Measurements from ENCODE around the gene CCDC171.

Gene CCDC171

DNA sequence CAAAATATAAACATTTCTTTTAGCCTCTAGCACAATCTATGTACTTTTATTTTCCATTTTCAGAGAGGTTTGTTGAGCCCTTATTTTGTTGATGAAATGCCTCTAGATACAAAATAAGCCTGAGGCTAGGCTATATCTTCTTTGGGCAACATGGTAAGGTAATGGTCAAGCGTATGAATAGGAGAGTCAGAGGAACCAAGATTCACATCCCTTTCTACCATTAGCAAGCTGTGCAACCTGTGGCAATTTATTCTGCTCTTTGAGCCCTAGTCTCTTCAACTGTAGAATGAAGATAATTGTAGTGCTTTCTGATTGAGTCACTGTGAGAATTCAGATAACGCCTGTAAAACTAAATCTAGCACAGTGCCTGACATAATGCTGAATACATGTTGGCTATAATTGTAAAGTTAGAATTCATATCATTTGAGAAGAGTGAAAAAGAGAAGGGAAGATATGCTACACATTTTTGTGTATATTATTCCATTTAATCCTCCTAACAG lies 412.5 kb downstream of the CCDC171 start:
- FAIRE-seq = no peak
- DNase-seq (ENCODE audit: extremely low spot score, insufficient read length, low read depth) = no peak

DNA sequence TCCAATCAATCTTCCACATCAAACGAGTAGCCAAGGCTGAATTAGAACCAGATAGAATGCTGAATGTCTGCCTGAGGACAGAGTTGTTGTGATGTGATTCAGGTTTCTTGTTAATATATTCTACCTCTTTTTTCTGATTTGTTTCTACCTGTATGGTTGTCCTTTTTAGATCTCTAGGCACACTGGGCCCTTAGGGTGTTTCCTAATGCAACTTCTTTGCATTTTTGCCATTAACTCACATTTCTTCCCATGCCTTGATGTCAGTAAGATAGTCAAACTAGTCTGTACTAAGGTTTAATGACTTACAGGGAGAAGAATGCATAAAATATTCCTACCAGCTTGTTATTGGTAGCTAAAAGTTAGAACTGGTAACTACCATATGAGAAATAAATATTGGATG lies 413.6 kb downstream of the CCDC171 start:
- no peak for FAIRE-seq
- no peak for DNase-seq (ENCODE audit: extremely low spot score, insufficient read length, low read depth)

DNA sequence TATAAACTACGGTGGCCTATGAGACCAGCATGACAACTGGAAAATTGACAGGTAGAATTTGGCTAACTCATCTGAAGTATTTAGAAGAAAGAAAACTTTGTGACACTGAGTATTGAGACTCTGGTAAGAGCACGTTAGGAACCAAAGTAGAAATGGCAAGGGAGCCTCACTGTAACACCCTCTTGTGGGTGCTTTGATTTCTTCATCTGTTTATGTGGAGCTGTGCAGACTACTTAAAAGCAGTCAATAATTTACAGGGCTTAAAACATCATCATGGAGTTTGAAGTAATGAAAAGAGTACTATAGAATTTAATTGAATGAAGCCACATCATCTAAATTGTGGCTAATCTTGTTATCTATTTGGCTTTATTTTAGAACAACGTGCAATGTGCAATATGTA lies 414.2 kb downstream of the CCDC171 start:
- no peak for DNase-seq (ENCODE audit: extremely low spot score, insufficient read length, low read depth)
- FAIRE-seq = no peak

DNA sequence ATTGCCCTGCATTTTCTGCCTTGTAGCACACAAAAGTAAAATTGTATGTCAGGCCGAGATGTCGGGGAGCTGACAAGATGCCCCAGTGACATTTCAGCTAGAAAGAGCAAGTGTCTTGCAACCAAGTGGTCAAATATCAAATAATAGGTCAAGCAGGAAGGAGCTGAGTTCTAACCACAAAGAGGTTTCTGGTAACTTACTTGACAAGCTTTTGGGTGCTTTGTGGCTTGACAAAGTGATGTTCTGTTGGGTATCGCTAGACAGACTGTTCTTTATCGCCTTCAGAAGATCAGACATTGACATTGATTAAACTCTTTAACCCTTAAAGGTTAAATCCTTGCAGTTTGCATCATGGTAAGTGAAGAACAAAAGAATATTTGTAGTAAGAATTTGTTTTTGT lies 419.9 kb downstream of the CCDC171 start:
- no peak for DNase-seq (ENCODE audit: extremely low spot score, insufficient read length, low read depth)
- no peak for FAIRE-seq

DNA sequence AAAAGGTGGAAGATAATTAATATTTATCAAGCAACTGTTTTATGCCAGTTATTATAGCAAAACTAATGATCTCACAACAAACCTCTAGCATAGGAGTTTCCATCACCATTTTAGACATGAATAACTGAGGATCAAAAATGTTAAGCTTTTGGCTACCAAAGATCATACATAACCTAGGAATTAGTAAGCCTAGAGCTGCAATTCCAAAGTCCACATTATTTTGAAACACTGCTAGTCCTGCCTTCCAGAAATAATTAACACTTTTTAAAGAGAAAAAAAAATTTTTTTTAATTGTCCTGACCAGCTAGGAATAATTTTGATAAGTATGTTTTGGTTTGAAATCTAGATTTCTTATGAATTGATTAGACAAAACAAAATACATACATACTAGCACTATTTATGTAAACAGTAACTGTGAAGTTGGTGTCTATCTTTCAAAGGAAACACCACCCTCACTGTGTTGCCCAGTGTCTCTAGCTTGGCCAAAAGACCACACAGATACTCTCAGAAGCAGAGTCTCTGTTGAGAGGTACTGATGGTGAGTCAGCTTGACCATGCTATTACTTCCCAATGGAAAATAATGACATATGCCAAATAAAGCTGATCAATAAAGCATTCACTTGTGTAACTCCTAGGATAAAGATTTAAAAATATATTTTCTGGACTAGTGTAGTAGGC lies 422.4 kb downstream of the CCDC171 start:
- DNase-seq (ENCODE audit: extremely low spot score, insufficient read length, low read depth) = no peak
- FAIRE-seq = no peak

DNA sequence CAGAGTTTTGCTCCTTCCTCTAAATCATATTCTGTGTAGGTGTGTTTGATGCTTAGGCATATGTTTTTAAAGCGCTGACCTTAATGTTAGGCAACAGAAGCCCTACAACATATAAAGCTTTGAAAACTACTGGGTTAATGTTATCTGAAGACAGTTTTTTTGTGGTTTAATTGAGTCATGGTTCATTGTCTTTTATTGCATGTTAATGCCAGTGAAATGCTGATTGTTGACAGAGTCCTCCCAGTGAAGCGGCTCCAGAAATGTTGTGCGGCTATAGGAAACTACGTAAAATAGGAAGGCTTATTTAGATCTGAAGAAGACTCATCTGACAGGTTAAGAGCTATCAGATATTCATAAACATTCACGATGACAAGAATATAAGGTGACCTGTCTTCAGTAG lies 424.6 kb downstream of the CCDC171 start:
- no peak for FAIRE-seq

DNA sequence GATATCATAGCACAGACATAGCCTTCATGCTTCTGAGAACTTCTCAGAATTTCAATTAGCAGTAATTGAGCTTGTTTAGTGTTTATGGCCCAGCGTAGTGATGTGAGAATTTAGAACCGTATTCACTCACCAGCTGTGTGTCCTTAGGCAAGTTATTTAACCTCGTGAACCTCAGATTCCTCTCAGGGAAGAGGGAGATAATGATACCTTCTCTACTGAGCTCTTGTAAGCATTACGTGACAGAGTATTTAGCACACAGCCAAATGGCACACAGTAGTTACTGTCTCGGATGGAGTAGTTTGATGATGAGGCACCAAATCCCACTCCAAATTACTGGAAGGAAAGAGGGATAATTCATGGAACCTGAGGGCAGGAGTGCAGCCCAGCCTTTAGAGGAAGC lies 429.3 kb downstream of the CCDC171 start:
- no peak for FAIRE-seq
- DNase-seq (ENCODE audit: extremely low spot score, insufficient read length, low read depth) = no peak

More for the DNA sequence above, 424.6 kb downstream of the CCDC171 start:
- no peak for DNase-seq (ENCODE audit: extremely low spot score, insufficient read length, low read depth)

DNA sequence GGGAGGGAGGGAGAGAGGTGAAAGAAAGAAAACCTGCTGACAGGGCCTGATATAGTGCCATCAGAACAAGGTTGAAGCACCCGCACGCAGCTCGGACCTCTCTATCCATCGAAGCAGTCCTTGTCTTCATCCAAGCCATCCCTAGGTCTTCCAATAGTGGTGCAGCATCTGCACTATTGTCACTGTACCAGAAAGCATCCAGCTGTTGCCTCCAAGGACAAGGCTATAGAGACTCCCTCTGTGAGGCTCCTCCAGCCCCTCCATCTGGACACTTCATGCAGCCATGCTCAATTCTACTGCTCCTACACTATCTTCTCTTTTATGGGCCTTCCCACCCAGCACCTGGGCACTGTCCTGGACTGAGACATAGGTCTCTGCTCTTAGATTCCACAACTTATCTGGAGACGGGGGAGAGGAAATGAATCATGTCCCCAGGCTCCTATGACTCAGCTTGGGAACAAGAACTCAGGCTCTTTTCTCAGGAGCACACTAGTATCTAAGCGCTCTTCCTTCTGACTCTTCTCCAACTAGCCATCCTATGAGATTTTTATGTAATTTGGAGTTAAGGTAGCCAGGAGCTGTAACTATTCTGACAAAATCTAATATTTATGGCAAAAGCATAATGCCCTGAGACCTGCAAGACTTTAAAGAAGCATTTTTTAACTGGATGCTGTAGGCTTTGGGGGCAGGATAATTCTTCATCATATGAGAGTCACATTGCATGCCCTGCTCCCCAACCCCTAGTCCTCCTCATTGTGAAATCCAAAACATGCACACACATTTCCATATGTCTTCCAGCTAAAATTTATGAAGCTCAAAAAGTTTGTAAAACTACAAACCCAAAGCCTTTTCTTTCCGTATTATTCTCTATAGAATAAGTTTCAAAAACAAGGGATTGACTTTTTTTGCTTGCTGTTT lies 446.8 kb downstream of the CCDC171 start:
- FAIRE-seq = no peak
- no peak for DNase-seq (ENCODE audit: extremely low spot score, insufficient read length, low read depth)

DNA sequence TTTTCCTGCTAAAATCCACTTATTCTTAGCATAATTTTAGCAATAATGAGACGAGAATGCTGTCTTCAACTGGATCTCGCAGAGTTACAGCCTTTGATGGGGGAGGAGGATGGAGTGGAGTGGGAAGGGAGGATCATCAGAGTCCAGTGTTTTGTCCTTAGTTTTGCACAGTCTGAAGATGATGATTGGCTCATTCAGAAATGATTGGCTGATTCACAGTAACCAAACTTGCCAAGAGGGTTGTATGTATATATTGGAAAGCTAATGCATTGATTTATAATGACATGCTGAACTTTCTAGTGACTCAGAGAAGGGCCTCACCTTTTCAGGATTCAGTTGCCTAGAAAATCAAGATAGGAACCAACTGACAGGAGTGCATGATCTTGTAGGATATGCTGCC lies 448.0 kb downstream of the CCDC171 start:
- no peak for DNase-seq (ENCODE audit: extremely low spot score, insufficient read length, low read depth)
- FAIRE-seq = no peak

DNA sequence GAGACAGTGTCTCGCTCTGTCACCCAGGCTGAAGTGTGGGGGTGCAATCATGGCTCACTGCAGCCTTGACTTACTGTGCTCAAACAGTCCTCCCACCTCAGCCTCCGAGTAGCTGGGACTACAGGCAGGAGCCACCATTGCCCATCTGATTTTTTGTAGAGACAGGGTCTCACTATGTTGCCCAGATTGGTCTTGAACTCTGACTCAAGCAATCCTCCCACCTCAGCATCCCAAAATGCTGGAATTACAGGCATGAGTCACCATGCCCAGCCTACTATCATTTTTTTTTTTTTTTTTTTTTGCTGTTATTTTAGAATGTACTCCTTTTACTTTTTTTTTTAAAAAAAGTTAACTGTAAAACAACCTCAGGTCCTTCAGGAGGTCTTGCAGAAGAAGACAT lies 449.0 kb downstream of the CCDC171 start:
- no peak for FAIRE-seq

DNA sequence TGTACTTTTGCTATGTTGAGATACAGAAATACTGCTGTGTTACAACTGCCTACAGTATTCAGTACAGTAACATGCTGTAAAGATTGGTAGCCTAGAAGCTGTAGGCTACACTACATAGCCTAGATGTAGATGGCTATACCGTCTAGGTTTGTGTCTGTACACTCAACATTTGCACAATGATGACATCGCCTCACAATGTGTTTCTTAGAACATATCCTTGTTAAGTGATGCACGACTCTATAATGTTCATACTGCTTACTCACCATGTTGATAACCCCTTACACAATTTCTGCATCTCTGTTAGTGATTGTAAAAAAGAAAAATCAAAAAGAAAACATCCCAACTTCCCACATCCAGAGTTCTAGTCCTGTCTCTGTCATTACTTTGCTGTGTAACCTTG lies 450.0 kb downstream of the CCDC171 start:
- no peak for FAIRE-seq
- no peak for DNase-seq (ENCODE audit: extremely low spot score, insufficient read length, low read depth)

More for the DNA sequence above, 449.0 kb downstream of the CCDC171 start:
- no peak for DNase-seq (ENCODE audit: extremely low spot score, insufficient read length, low read depth)

DNA sequence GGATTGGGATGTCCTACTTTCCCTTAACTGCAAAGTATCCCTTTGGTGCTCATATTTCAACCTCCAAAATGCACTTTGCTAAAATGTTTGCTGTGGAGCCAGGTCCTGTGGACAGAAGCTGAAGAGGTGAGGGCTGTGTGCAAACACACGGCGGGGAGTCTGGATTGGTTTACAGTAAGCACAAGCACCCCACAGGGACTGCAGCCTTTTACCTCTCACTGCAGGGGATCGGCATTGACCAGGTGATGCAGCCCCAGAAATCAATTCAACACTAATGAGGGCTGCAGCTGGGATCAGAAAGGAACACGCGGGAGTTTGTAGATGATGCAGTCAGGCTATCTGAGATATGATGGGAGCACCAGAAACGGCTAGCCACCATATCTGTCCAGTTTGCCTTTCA lies 450.9 kb downstream of the CCDC171 start:
- DNase-seq (ENCODE audit: extremely low spot score, insufficient read length, low read depth) (no peak), FAIRE-seq (no peak)

DNA sequence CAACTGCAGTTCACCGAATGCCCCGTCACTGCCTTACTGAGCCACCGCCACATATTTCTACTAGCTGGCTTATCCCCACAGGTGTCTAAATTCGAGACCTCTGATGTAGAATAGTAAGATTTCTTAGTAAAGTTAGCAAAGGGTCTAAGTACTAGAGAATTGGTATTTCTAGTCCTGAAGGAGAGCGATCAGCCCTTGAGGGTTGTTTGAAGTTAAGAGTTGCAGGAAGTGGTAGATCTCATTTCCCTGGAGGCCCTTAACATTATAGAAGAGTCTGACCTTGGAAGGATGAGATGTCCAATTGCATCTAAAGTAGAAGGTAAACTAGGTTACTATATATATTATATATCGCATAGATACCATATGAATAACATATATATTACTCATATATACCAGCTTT lies 451.8 kb downstream of the CCDC171 start:
- no peak for DNase-seq (ENCODE audit: extremely low spot score, insufficient read length, low read depth)
- no peak for FAIRE-seq

DNA sequence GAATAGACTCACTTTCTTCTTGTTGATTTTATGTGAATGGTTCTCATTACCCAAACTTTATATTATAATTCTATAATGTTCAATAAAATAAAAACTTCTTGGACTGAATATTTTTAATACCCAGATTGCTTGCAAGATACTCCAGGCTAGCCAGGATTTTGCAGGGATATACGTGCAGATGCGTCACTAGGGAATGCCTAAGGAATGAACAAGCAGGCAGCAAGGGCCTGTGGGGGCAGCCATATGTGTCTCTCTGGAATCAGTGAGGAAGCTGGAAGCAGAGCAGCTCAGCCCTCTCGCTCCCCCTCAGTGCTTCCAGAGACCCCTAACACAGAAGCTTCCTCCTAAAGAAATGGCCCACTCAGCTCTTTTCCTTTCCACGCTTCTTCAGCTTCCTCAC lies 457.4 kb downstream of the CCDC171 start:
- DNase-seq (ENCODE audit: extremely low spot score, insufficient read length, low read depth) (no peak), FAIRE-seq (no peak)

DNA sequence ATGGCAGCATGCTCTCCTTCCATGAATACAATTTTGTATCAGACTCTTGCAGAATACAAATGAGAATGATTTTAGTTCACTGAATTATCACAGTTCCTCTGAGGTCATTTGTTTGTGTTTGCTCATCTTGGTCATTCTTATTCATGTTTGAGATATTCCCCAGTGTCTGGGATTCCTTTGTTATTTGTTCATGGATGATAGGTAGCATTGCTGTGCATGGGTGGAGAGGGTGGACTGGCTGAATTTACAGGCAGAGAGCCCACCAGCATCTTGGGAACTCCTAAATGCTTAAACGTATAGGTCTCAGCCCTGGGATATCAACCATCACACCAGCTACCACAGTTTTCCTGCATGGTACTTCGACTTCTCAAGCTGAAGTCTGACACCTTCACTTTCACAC lies 459.8 kb downstream of the CCDC171 start:
- no peak for FAIRE-seq
- DNase-seq (ENCODE audit: extremely low spot score, insufficient read length, low read depth) = no peak

DNA sequence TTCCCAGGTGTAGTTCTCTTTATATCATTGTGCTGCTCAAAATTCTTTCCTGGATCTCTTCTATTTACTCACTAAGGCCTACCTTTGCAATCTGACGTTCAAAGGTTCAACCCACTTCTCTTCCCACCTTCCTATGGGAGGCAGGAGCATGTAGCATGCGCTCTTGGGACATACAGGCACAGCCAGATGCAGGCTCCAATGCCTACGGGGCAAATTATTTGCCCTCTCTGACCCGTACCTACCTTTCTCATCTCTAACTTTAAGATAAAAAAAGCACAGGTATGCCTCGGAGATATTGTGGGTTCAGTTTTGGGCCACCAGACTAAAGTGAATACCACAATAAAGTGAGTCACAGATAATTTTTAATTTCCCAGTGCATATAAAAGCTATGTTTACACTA lies 460.5 kb downstream of the CCDC171 start:
- FAIRE-seq (no peak), DNase-seq (ENCODE audit: extremely low spot score, insufficient read length, low read depth) (no peak)

DNA sequence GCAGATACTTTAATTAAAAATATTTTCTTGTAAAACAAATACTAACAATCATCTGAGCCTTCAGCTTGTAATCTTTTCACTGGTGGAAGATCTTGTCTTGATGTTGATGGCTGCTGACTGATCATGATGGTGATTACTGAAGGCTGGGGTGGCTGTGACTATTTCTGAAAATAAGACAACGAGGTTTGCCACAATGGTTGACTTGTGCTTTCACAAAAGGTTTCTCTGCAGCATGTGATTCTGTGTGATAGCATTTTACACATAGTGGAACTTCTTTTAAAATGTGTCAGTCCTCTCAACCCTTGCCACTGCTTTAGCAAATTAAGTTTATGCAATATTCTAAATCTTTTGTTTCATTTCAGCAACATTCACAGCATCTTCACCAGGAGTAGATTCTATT lies 461.0 kb downstream of the CCDC171 start:
- FAIRE-seq (no peak), DNase-seq (ENCODE audit: extremely low spot score, insufficient read length, low read depth) (no peak)

DNA sequence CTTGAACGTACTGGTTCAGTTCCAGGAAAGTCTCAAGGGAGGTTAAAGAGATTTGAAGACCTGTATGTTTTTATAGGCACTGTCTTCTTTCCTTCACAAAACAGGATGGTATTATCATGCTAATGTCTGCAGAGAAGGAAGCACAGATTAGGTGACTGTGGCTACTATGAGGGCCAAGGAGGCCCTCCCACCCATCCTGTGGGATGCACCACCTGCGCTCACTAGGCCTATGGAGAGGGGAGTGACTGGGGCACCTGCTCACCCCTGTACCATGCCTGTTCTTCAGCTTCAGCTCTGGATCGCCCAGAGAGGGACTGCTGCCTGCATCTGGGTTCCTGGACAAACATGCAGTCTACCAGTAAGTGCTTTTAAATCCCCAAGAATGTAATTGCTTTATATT lies 469.4 kb downstream of the CCDC171 start:
- DNase-seq (ENCODE audit: extremely low spot score, insufficient read length, low read depth) (no peak), FAIRE-seq (no peak)

DNA sequence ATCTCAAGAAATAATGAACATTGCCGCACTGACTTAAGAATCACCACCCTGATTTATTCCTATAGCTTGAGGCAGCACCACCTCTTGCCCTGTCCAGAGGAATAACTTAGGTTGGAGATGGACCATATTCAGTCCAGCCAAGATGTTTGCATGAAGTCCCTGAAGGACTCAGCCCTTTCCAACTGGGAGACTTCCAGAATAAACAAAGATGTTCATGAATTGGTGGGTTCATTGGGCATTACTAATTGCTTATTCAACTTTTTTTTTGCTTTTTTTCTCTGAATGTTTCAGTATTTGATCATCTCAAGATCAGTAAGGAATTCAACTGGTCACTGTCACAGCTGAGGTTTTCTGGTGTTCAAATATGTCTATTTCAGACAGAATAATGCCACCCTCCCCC lies 470.6 kb downstream of the CCDC171 start:
- DNase-seq (ENCODE audit: extremely low spot score, insufficient read length, low read depth) (no peak), FAIRE-seq (no peak)
